SU-DHL-6 (cell line): Measurements from ENCODE around the gene IER3.
"Not testable (repeated sequence)": the region's sequence is repeated elsewhere in the genome, so short reads cannot be mapped to it uniquely, and the experiment has no call there.

ENCODE experiments used
- H2AFZ ChIP-seq: fragments of 200-600 bp; sonication (generic); 2 replicates; pipeline ENCODE4 v1.6.1; 2014; ENCODE audit warnings: low read depth, mild to moderate bottlenecking, moderate library complexity, mixed read lengths, antibody characterized with exemption, low read length; ENCODE audit not compliant: severe bottlenecking
- H3F3A ChIP-seq: fragments of 200-600 bp; shearing (Covaris generic); 2 replicates; pipeline ENCODE4 v1.6.0; 2016; ENCODE audit warnings: antibody characterized with exemption, mild to moderate bottlenecking; ENCODE audit not compliant: insufficient read depth
- H3K27ac ChIP-seq: fragments of 200-600 bp; sonication (generic); 2 replicates; pipeline ENCODE4 v1.5.1; 2016; ENCODE audit warnings: low read depth, mild to moderate bottlenecking, low read length, moderate library complexity, mixed read lengths
- H3K27me3 ChIP-seq: fragments of 200-600 bp; sonication (generic), shearing (Covaris generic); 2 replicates; pipeline ENCODE4 v1.6.0; 2014; ENCODE audit warnings: mild to moderate bottlenecking, low read length
- H3K36me3 ChIP-seq: fragments of 200-600 bp; sonication (generic); 2 replicates; pipeline ENCODE4 v1.6.1; 2014; ENCODE audit warnings: mild to moderate bottlenecking, low read length, mixed read lengths
- H3K4me2 ChIP-seq: fragments of 300-600, 200-600 bp; shearing (Covaris generic), sonication (generic); 2 replicates; pipeline ENCODE4 v1.6.0; 2014; ENCODE audit warnings: low read length, low read depth, mild to moderate bottlenecking; ENCODE audit not compliant: poor library complexity, severe bottlenecking
- H3K4me3 ChIP-seq: fragments of 200-600 bp; sonication (generic); 2 replicates; pipeline ENCODE4 v1.5.1; 2014; ENCODE audit warnings: antibody characterized with exemption, low read length, mild to moderate bottlenecking, mixed read lengths; ENCODE audit not compliant: insufficient read depth, poor library complexity, severe bottlenecking
- H3K79me2 ChIP-seq: fragments of 200-600 bp; sonication (generic); 2 replicates; pipeline ENCODE4 v1.6.1; 2014; ENCODE audit warnings: mild to moderate bottlenecking, low read length, moderate library complexity; ENCODE audit not compliant: insufficient read depth
- H3K9ac ChIP-seq: fragments of 200-600 bp; sonication (generic); 2 replicates; pipeline ENCODE4 v1.7.0; 2014; ENCODE audit warnings: mild to moderate bottlenecking, low read length
- H3K9me2 ChIP-seq: fragments of 200-600 bp; sonication (generic); replicated peaks from 2 replicates; pipeline ENCODE4 v1.6.1; 2014; ENCODE audit warnings: low read length; ENCODE audit not compliant: insufficient read depth
- H3K9me3 ChIP-seq: fragments of 200-600 bp; sonication (generic); 2 replicates; pipeline ENCODE4 v1.6.1; 2014; ENCODE audit warnings: low read length, mixed read lengths; ENCODE audit not compliant: insufficient read depth
- H4K20me1 ChIP-seq: fragments of 200-600 bp; sonication (generic); 2 replicates; pipeline ENCODE4 v1.6.1; 2014; ENCODE audit warnings: low read depth, mild to moderate bottlenecking, antibody characterized with exemption, low read length, moderate library complexity, mixed read lengths
- EZH2phosphoT487 ChIP-seq: fragments of 200-600 bp; sonication (generic), shearing (Covaris generic); conservative IDR thresholded peaks from 2 replicates; pipeline ENCODE4 v1.6.1; 2018; ENCODE audit warnings: mild to moderate bottlenecking, antibody characterized with exemption, low read length, moderate library complexity, mixed read lengths
- TF ChIP-seq, protein P1 (sequence below): fragments of 200-600 bp; sonication (generic); IDR thresholded peaks from one replicate; pipeline ENCODE4 v1.5.1; 2017; ENCODE audit warnings: antibody characterized with exemption, mild to moderate bottlenecking, low read length, moderate library complexity; ENCODE audit not compliant: insufficient read depth, poor library complexity, severe bottlenecking

IER3 gene

DNA sequence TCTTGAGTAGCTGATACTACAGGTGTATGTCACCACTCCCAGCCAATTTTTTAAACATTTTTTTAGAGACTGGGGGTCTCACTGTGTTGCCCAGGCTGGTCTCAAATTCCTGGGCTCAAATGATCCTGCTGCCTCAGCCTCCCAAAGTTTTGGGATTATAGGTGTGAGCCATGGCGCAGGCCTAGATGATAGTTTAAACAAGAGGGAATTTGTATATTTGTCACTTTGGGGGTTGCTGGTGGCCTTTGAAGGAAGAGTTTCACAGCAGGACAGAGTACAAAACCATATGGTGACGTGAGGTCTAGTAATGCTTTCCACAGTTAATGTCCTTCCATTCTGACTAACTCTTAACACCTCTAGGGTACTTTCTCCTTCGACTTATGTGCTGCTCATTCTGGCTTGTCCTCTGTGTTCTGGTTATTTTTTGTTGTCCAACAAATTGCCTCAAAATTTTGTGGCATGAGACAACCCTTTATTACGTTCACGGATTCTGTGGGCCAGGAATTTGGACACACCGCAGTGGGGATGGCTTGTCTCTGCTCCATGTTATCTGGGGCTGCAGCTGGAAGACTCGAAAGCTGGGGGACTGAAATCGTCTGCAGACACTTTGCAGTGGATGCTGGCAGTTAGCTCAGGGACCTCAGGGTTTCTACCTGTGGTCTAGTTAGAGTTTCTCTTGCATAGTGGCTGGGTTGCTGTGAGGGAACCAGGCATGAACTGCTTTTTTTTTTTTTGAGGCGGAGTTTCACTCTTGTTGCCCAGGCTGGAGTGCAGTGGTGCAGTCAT, 23.0 kb upstream of the IER3 start:
- Histone ChIP-seq H3F3A (no peaks in the 10 kb centered on the region), H3K9me2 (no peaks in the 10 kb centered on the region), H3K9ac (no peak overlapping the region), H3K79me2 (no peaks in the 10 kb centered on the region), H4K20me1 (no peaks in the 10 kb centered on the region), H2AFZ (no peak overlapping the region), H3K36me3 (no peaks in the 10 kb centered on the region), H3K4me2 (no peak overlapping the region), H3K27ac (no peak overlapping the region), H3K27me3 (no peaks in the 10 kb centered on the region), H3K4me3 (no peak overlapping the region), H3K9me3 (no peaks in the 10 kb centered on the region)
- TF ChIP-seq, protein P1, sequence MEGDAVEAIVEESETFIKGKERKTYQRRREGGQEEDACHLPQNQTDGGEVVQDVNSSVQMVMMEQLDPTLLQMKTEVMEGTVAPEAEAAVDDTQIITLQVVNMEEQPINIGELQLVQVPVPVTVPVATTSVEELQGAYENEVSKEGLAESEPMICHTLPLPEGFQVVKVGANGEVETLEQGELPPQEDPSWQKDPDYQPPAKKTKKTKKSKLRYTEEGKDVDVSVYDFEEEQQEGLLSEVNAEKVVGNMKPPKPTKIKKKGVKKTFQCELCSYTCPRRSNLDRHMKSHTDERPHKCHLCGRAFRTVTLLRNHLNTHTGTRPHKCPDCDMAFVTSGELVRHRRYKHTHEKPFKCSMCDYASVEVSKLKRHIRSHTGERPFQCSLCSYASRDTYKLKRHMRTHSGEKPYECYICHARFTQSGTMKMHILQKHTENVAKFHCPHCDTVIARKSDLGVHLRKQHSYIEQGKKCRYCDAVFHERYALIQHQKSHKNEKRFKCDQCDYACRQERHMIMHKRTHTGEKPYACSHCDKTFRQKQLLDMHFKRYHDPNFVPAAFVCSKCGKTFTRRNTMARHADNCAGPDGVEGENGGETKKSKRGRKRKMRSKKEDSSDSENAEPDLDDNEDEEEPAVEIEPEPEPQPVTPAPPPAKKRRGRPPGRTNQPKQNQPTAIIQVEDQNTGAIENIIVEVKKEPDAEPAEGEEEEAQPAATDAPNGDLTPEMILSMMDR: no peak
- TF ChIP-seq EZH2phosphoT487: no peak

DNA sequence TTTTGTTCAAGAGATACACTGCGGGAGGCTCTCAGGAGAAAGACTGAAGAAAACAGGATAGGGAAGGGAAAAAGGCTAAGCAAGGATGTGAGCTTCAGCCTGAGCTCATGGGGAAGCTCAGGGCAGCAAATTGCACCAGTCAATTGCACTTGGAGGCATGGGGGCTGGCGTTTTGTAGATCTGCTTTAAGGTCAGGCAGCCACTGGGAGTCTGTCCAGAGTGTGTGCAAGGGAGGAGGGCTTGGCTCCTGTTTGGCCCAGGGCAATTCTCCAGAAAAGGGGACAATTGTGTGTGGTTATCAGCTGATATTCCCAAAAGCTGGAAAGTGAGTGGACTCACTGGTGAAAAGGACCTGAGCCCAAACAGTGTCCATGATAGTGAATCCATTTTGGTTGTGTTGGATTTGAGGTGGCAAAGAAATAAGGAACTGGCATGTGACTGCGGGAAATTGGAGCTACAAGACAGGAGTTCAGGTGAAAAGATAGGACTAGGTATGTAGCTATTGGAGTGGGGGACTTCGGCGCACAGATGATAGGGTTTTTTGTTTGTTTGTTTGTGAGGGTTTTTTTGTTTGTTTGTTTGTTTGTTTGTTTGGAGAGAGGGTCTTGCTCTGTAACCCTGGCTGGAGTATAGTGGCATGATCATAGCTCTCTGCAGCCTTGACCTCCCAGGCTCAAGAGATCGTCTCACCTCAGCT, 22.3 kb upstream of the IER3 start:
- H3K9ac ChIP-seq: no peak overlapping the region
- no peak overlapping the region for H3K4me2 ChIP-seq
- no peaks in the 10 kb centered on the region for H3K9me3 ChIP-seq
- no peak overlapping the region for H3K27ac ChIP-seq
- H3K27me3 ChIP-seq: no peaks in the 10 kb centered on the region
- no peak overlapping the region for H3K4me3 ChIP-seq
- no peak for TF ChIP-seq EZH2phosphoT487
- TF ChIP-seq, protein P1: no peak
- no peak overlapping the region for H2AFZ ChIP-seq
- no peaks in the 10 kb centered on the region for H4K20me1 ChIP-seq
- H3F3A ChIP-seq: no peaks in the 10 kb centered on the region
- H3K9me2 ChIP-seq: no peaks in the 10 kb centered on the region
- no peaks in the 10 kb centered on the region for H3K36me3 ChIP-seq
- H3K79me2 ChIP-seq: no peaks in the 10 kb centered on the region

DNA sequence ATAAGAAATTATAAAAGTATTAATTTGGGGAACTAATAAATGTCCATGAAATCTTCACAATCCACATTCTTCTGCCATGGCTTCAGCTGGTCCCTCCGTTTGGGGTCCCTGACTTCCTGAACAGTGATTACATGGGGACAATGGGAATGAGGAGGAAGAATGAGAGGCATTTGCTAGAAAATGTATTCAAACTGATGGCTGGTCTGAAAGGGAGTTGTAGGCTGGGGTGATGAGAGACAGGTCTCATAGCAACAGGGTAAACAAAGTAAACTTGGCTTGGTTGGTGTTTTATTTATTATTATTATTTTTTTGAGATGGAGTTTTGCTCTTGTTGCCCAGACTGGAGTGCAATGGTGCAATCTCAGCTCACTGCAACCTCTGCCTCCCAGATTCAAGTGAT, 21.1 kb upstream of the IER3 start:
- H3F3A ChIP-seq, H3K79me2 ChIP-seq, H4K20me1 ChIP-seq, H3K27ac ChIP-seq, H3K9me3 ChIP-seq, H3K9ac ChIP-seq, H3K27me3 ChIP-seq, H3K4me3 ChIP-seq, H2AFZ ChIP-seq, H3K9me2 ChIP-seq, H3K4me2 ChIP-seq, H3K36me3 ChIP-seq: not testable (repeated sequence)

DNA sequence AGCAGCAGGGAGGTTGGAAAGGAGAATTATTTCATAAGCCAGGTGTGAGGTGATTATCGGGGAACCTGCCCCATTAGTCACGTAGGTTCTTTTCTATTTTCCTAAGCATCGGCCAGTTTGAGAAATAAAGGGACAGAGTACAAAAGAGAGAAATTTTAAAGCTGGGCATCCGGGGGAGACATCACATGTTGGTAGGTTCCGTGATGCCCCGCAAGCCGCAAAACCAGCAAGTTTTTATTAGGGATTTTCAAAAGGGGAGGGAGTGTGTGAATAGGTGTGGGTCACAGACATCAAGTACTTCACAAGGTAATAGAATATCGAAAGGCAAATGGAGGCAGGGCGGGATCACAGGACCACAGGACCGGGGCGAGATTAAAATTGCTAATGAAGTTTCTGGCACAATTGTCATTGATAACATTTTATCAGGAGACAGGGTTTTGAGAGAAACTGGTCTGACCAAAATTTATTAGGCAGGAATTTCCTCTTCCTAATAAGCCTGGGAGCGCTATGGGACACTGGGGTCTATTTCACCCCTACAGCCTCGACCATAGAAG, 20.2 kb upstream of the IER3 start:
- H3K4me2 ChIP-seq, H3K4me3 ChIP-seq, H2AFZ ChIP-seq, H3K79me2 ChIP-seq, H3K9me3 ChIP-seq, H4K20me1 ChIP-seq, H3K36me3 ChIP-seq, H3K27me3 ChIP-seq, H3K9ac ChIP-seq, H3K9me2 ChIP-seq, H3K27ac ChIP-seq, H3F3A ChIP-seq: not testable (repeated sequence)
